Transverse colon (tissue), 4 donors: ENCODE results near the gene MRPL10. TPM values are rescaled to one million over a fixed set of nuclear protein-coding genes. Genes with fewer than 3 reads are reported as not detected.

Source experiments
- DNase-seq: peaks from one replicate; pipeline ENCODE4 v3.0.0-alpha.2; 2019
- H3K27ac ChIP-seq, 4 donors: fragments of 200-600 bp; sonication (generic); 2 replicates each; pipeline ENCODE4 v1.5.1; 2016 to 2018; ENCODE audit warnings: inconsistent platforms in 4 of 4
- H3K27me3 ChIP-seq: fragments of 200-600 bp; sonication (generic); 2 replicates; pipeline ENCODE4 v1.5.1; 2017; ENCODE audit warnings: inconsistent platforms
- H3K36me3 ChIP-seq, 4 donors: fragments of 200-600 bp; sonication (generic); 2 replicates each; pipeline ENCODE4 v1.5.1; 2017 to 2019; ENCODE audit warnings: inconsistent platforms in 4 of 4
- H3K4me1 ChIP-seq, 4 donors: fragments of 200-600 bp; sonication (generic); 2 replicates each; pipeline ENCODE4 v1.5.1; 2017 to 2020; ENCODE audit warnings: inconsistent platforms in 4 of 4
- H3K4me3 ChIP-seq, 4 donors: fragments of 200-600 bp; sonication (generic); 1 replicate in 1 of 4; 2 replicates in 3 of 4; pipeline versions ENCODE4 v1.5.1 to v1.6.1; 2017 to 2019; ENCODE audit warnings: inconsistent platforms in 4 of 4
- H3K9me3 ChIP-seq, 2 donors: fragments of 200-600 bp; sonication (generic); 2 replicates each; pipeline ENCODE4 v1.5.1; 2017 to 2019; ENCODE audit warnings: inconsistent platforms in 2 of 2
- CTCF ChIP-seq, 5 experiments: fragments of 200-600 bp in 3 of 5; fragments of 450-650 bp in 2 of 5; sonication (generic) in 3 of 5; IDR thresholded peaks; 1 replicate in 2 of 5; 2 replicates in 3 of 5; pipeline ENCODE4 v1.5.1; 2016 to 2017; ENCODE audit warnings: antibody characterized with exemption in 5 of 5, inconsistent platforms in 3 of 5, mild to moderate bottlenecking in 2 of 5, moderate library complexity in 1 of 5
- EP300 ChIP-seq: sonication (generic); formaldehyde crosslinking; IDR thresholded peaks from one replicate; pipeline ENCODE4 v1.6.1; 2017; ENCODE audit warnings: antibody characterized with exemption, low read depth
- POLR2A ChIP-seq: fragments of 450-650 bp; IDR thresholded peaks from one replicate; pipeline ENCODE4 v1.6.1; 2016; ENCODE audit warnings: antibody characterized with exemption, mild to moderate bottlenecking, moderate library complexity
- POLR2AphosphoS5 ChIP-seq, 3 donors: sonication (generic); formaldehyde crosslinking; IDR thresholded peaks; one replicate each; pipeline ENCODE4 v1.6.1; 2016; ENCODE audit warnings: antibody characterized with exemption in 3 of 3
- WGBS, 2 donors: methylation state at CpG; one replicate each; pipeline ENCODE4 v1.1.5; 2018; ENCODE audit warnings: low coverage in 1 of 2; 5-methylcytosine and 5-hydroxymethylcytosine counted together
- in situ Hi-C, 4 donors: fragments of 200-750 bp; cut with MboI; loops; one replicate each; pipeline versions ENCODE4 v1.15.0 to v1.15.1; 2017; ENCODE audit warnings: low sequenced_read_pairs in 3 of 4, low pct_ligation_motif_present in 1 of 4, low pct_unique_long_range_greater_than_20kb in 1 of 4
- intact Hi-C: fragments of 100-400 bp; cut with DNase I; formaldehyde crosslinking; loops from one replicate; pipeline ENCODE4 v1.15.1; 2023; ENCODE audit warnings: low total_unique reads
- total RNA-seq, 4 donors: library from RNA; depleted of rRNA; stranded (reverse); fragments of >200 nt; gene quantifications; one replicate each; pipeline ENCODE4 v1.1.0, GENCODE V29; 2016

MRPL10 gene
- total RNA-seq, 4 donors from 2014 or later = 12.9 to 41.8 (median 32.0) TPM

DNA sequence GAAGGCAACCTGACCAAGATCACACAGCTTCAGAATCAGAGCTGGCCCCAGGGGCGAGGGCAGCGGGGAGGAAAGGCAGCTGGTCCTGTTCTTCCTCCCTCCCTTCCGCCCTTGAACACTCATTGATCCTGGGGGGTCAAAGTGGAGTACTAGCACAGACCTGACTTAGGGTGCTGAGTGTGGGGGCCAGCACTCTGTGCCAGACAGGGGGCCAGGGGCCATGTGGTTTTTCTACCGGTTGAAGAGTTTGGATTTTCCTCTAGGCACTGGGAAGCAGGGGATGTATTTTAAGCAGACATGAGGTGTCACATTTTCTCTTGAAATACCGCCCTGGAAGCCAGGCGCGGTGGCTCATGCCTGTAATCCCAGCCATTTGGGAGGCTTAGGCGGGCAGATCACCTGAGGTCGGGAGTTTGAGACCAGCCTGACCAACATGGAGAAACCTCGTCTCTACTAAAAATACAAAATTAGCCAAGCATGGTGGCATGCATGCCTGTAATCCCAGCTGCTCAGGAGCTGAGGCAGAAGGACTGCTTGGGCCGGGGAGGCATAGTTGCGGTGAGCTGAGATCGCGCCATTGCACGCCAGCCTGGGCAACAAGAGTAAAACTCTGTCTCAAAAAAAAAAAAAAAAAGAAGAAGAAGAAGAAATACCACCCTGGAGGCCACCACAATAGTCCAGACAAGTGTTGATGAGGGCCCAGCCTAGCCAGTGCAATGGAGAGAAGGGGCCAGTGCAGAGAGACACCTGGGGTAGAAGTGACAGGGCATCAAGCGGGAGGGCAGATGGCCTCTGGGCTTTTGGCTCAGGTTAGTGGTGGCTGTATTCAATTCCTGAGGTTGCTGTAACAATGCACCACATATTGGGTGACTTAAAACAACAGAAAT is 25.1 kb downstream of the MRPL10 start:
- no peak for DNase-seq
- H3K27me3 ChIP-seq = no peaks in the 10 kb centered on the region
- in situ Hi-C loops (no loop called here), intact Hi-C loops (no loop called here)
- peaks cover 0 to 25% (median 11%) of the 10 kb centered on the region in 4 donors for H3K36me3 ChIP-seq
- no peak overlapping the region for H3K27ac ChIP-seq
- peaks cover 0 to 19% (median 15%) of the 10 kb centered on the region in 4 donors for H3K4me1 ChIP-seq
- no peaks in the 10 kb centered on the region for H3K9me3 ChIP-seq
- H3K4me3 ChIP-seq = no peak overlapping the region
- 90 to 97% methylated on average over 5 to 15 of the region's 16 CpGs for WGBS, 2 donors
- TF ChIP-seq EP300 = no peak
- TF ChIP-seq POLR2AphosphoS5 (IDR thresholded peaks at IDR 0.05) = no peak
- TF ChIP-seq CTCF (IDR thresholded peaks at IDR 0.05) = no peak
- TF ChIP-seq POLR2A = no peak

GRCh38 chr17:47804461-47804860 is 26.9 kb downstream of the MRPL10 start:
- Histone ChIP-seq H3K36me3 (peaks cover 0 to 24% (median 10%) of the 10 kb centered on the region in 4 donors), H3K4me3 (no peak overlapping the region), H3K27me3 (no peaks in the 10 kb centered on the region), H3K4me1 (peaks cover 0 to under 1% (median 0%) of the 10 kb centered on the region in 4 donors), H3K27ac (no peak overlapping the region), H3K9me3 (no peaks in the 10 kb centered on the region)
- intact Hi-C loops = no loop called here
- in situ Hi-C loops = no loop called here
- no peak for TF ChIP-seq POLR2AphosphoS5 (IDR thresholded peaks at IDR 0.05)
- no peak for TF ChIP-seq CTCF (IDR thresholded peaks at IDR 0.05)
- TF ChIP-seq POLR2A = no peak
- no peak for TF ChIP-seq EP300
- 60 to 66% methylated on average over 1 to 2 of the region's 3 CpGs for WGBS, 2 donors
- DNase-seq = no peak

DNA sequence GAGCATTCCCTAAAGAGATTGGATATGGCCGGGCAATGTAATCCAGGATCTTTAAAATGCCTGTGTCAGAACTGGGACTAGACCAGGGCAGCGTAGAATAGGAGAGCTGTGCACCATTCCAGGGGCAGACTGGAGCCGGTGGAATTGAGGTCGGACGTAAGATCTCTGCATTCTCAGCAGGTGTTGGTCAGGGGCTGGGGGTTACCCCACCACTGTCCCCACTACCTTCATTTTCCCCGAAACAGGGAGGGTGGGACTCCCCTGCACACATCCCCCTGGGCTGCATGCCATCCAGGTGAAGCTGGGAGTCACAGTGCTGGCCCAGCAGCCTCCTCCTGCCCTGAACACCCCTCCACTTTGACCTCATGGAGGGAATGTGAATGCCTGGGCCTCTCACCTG is 27.6 kb downstream of the MRPL10 start:
- in situ Hi-C loops (no loop called here), intact Hi-C loops (no loop called here)
- H3K36me3 ChIP-seq = peaks cover 0 to 17% (median 7%) of the 10 kb centered on the region in 4 donors
- 67% methylated on average over 6 of the region's 6 CpGs; no CpG with 5 or more reads in 1 of the 2 donors for WGBS, 2 donors
- H3K9me3 ChIP-seq = no peaks in the 10 kb centered on the region
- no peaks in the 10 kb centered on the region for H3K27me3 ChIP-seq
- DNase-seq = no peak
- TF ChIP-seq CTCF (IDR thresholded peaks at IDR 0.05) = no peak
- TF ChIP-seq EP300 = no peak
- TF ChIP-seq POLR2A = no peak
- no peak for TF ChIP-seq POLR2AphosphoS5 (IDR thresholded peaks at IDR 0.05)
- H3K4me3 ChIP-seq = no peak overlapping the region
- H3K4me1 ChIP-seq = no peaks in the 10 kb centered on the region
- H3K27ac ChIP-seq = no peak overlapping the region

DNA sequence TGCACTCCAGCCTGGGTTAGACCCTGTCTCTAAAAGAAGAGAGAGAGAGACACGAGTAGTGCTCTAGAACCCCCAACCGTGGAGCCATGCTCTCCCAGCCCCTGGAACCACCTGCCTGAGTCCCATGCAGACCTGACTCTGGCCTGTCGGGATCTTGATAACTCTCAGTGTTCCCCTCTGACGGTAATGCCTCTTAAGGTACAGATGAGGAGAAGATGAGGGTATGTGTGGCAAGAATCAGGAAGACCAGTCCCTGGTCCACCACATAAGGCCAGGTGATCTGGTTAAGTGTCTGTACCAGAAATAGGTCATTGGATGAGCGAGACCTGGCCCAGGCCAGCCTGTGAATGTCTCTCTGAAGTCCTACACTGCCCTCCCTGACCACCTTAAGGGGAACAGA is 28.1 kb downstream of the MRPL10 start:
- no peak for DNase-seq
- H3K36me3 ChIP-seq = peaks cover 0 to 11% (median 5%) of the 10 kb centered on the region in 4 donors
- H3K9me3 ChIP-seq = no peaks in the 10 kb centered on the region
- TF ChIP-seq POLR2A (no peak), POLR2AphosphoS5 (IDR thresholded peaks at IDR 0.05) (no peak), EP300 (no peak), CTCF (IDR thresholded peaks at IDR 0.05) (no peak)
- H3K27ac ChIP-seq = no peak overlapping the region
- in situ Hi-C loops (no loop called here), intact Hi-C loops (no loop called here)
- 62% methylated on average over 5 of the region's 5 CpGs; no CpG with 5 or more reads in 1 of the 2 donors for WGBS, 2 donors
- H3K4me1 ChIP-seq = no peaks in the 10 kb centered on the region
- no peak overlapping the region for H3K4me3 ChIP-seq
- no peaks in the 10 kb centered on the region for H3K27me3 ChIP-seq
